ENCODE measurements around the gene CAND1. TPM values are rescaled to one million over a fixed set of nuclear protein-coding genes. Genes with fewer than 3 reads are reported as not detected.

Gene CAND1
- total RNA-seq, 1 donor, result 130 TPM

DNA sequence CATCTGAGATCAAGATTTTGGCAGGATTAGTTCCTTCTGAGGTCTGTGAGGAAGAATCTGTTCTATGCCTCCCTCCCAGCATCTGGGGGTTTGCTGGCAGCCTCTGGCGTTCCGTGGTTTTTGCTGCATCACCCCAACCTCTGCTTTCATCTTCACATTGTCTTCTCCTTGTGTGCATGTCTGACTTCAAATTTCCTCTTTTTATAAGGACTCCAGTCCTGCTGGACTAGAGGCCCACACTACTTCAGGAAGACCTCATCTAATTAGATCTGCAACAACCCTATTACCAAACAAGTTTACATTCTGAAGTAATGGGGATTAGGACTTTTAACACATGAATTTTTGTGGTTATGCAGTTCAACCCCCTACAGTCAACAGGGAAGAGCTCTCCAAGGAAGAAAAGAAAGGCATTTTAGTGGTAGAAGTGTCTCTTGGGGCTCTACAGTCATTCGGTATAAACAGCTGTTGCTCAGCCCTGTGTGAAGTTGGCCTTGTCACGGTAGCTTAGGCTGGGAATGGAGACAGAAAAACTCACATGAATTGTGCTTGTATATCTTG lies 89.7 kb downstream of the CAND1 start:
- no peaks in the 10 kb centered on the region for H3K9me3 ChIP-seq (ENCODE audit: low read depth, low read length)
- H4K20me1 ChIP-seq (ENCODE audit: insufficient read depth, low read length), result no peaks in the 10 kb centered on the region
- TF ChIP-seq, protein P1, sequence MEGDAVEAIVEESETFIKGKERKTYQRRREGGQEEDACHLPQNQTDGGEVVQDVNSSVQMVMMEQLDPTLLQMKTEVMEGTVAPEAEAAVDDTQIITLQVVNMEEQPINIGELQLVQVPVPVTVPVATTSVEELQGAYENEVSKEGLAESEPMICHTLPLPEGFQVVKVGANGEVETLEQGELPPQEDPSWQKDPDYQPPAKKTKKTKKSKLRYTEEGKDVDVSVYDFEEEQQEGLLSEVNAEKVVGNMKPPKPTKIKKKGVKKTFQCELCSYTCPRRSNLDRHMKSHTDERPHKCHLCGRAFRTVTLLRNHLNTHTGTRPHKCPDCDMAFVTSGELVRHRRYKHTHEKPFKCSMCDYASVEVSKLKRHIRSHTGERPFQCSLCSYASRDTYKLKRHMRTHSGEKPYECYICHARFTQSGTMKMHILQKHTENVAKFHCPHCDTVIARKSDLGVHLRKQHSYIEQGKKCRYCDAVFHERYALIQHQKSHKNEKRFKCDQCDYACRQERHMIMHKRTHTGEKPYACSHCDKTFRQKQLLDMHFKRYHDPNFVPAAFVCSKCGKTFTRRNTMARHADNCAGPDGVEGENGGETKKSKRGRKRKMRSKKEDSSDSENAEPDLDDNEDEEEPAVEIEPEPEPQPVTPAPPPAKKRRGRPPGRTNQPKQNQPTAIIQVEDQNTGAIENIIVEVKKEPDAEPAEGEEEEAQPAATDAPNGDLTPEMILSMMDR (IDR thresholded peaks at IDR 0.05; ENCODE audit: extremely low read depth, low read depth, low read length), result no peak
- DNase-seq (ENCODE audit: insufficient read length, low spot score, missing footprints), result peak; percentile 48
- H2AFZ ChIP-seq (ENCODE audit: low read length), result no peak overlapping the region
- peak overlapping the region; percentile 49 for H3K4me2 ChIP-seq (ENCODE audit: insufficient read depth, low read length)
- H3K27me3 ChIP-seq (ENCODE audit: insufficient read depth, low read length), result no peaks in the 10 kb centered on the region
- H3K4me3 ChIP-seq (ENCODE audit: insufficient read depth, low read length), result no peak overlapping the region
- H3K36me3 ChIP-seq (ENCODE audit: insufficient read depth, low read length), result no peaks in the 10 kb centered on the region
- H3K4me1 ChIP-seq (ENCODE audit: insufficient read depth, low read length), result peaks cover 55% of the 10 kb centered on the region
- no peaks in the 10 kb centered on the region for H3K79me2 ChIP-seq (ENCODE audit: insufficient read depth, low read length)
- H3K27ac ChIP-seq (ENCODE audit: low read depth, low read length), result peak overlapping the region; percentile 81

GRCh38 chr12:67362526-67362925 lies 93.4 kb downstream of the CAND1 start:
- TF ChIP-seq, protein P1 (IDR thresholded peaks at IDR 0.05; ENCODE audit: extremely low read depth, low read depth, low read length), result no peak
- no peaks in the 10 kb centered on the region for H3K27me3 ChIP-seq (ENCODE audit: insufficient read depth, low read length)
- no peaks in the 10 kb centered on the region for H3K79me2 ChIP-seq (ENCODE audit: insufficient read depth, low read length)
- no peaks in the 10 kb centered on the region for H3K9me3 ChIP-seq (ENCODE audit: low read depth, low read length)
- no peaks in the 10 kb centered on the region for H4K20me1 ChIP-seq (ENCODE audit: insufficient read depth, low read length)
- H3K27ac ChIP-seq (ENCODE audit: low read depth, low read length), result no peak overlapping the region
- H3K4me1 ChIP-seq (ENCODE audit: insufficient read depth, low read length), result peaks cover 41% of the 10 kb centered on the region
- no peak overlapping the region for H2AFZ ChIP-seq (ENCODE audit: low read length)
- no peaks in the 10 kb centered on the region for H3K36me3 ChIP-seq (ENCODE audit: insufficient read depth, low read length)
- H3K4me2 ChIP-seq (ENCODE audit: insufficient read depth, low read length), result no peak overlapping the region
- DNase-seq (ENCODE audit: insufficient read length, low spot score, missing footprints), result no peak
- no peak overlapping the region for H3K4me3 ChIP-seq (ENCODE audit: insufficient read depth, low read length)

- DNase-seq (ENCODE audit: insufficient read length, low spot score, missing footprints), result no peak
- no peak overlapping the region for H3K4me2 ChIP-seq (ENCODE audit: insufficient read depth, low read length)
- H3K9me3 ChIP-seq (ENCODE audit: low read depth, low read length), result no peaks in the 10 kb centered on the region
- H2AFZ ChIP-seq (ENCODE audit: low read length), result no peak overlapping the region
- peaks cover 29% of the 10 kb centered on the region for H3K4me1 ChIP-seq (ENCODE audit: insufficient read depth, low read length)
- TF ChIP-seq, protein P1 (IDR thresholded peaks at IDR 0.05; ENCODE audit: extremely low read depth, low read depth, low read length), result no peak
- H3K4me3 ChIP-seq (ENCODE audit: insufficient read depth, low read length), result no peak overlapping the region
- H3K27ac ChIP-seq (ENCODE audit: low read depth, low read length), result no peak overlapping the region
- H3K27me3 ChIP-seq (ENCODE audit: insufficient read depth, low read length), result no peaks in the 10 kb centered on the region
- H3K36me3 ChIP-seq (ENCODE audit: insufficient read depth, low read length), result no peaks in the 10 kb centered on the region
- H4K20me1 ChIP-seq (ENCODE audit: insufficient read depth, low read length), result no peaks in the 10 kb centered on the region
- no peaks in the 10 kb centered on the region for H3K79me2 ChIP-seq (ENCODE audit: insufficient read depth, low read length)
Measured at GRCh38 chr12:67364228-67364627, 95.1 kb downstream of the CAND1 start.

DNA sequence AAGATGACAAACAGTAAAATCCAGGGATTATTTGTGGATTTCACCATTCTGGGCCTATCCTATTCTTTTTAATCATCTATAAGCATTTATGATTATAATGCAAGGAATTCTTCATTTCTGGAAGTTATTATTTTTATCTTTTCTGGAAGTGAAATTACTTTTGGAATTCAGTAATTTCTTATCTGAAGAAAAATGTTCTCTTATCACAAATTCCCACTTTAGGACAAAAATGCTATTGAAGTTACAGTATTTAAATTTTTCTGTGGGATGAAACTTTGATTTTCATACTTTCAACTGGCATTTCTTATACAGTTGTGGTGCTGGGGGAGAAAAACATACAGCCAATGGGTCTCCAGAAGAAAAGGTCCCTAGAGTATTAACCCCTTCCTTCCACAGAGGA lies 96.0 kb downstream of the CAND1 start:
- Histone ChIP-seq H3K27me3 (ENCODE audit: insufficient read depth, low read length) (no peaks in the 10 kb centered on the region), H3K4me2 (ENCODE audit: insufficient read depth, low read length) (no peak overlapping the region), H3K27ac (ENCODE audit: low read depth, low read length) (peak overlapping the region; percentile 30), H3K4me1 (ENCODE audit: insufficient read depth, low read length) (peaks cover 26% of the 10 kb centered on the region), H3K9me3 (ENCODE audit: low read depth, low read length) (no peaks in the 10 kb centered on the region), H2AFZ (ENCODE audit: low read length) (no peak overlapping the region), H4K20me1 (ENCODE audit: insufficient read depth, low read length) (no peaks in the 10 kb centered on the region), H3K4me3 (ENCODE audit: insufficient read depth, low read length) (no peak overlapping the region), H3K79me2 (ENCODE audit: insufficient read depth, low read length) (no peaks in the 10 kb centered on the region), H3K36me3 (ENCODE audit: insufficient read depth, low read length) (no peaks in the 10 kb centered on the region)
- no peak for DNase-seq (ENCODE audit: insufficient read length, low spot score, missing footprints)
- TF ChIP-seq, protein P1 (IDR thresholded peaks at IDR 0.05; ENCODE audit: extremely low read depth, low read depth, low read length), result no peak

Data from osteoblast (primary cell).